Panc1 (cell line): Measurements from ENCODE around the gene MAPK7. TPM values are rescaled to one million over a fixed set of nuclear protein-coding genes. Genes with fewer than 3 reads are reported as not detected.

ENCODE experiments used
- ATAC-seq: fragments of 200-7000 bp; cut with Tn5 transposase; 2 replicates; pipeline ENCODE4 v1.9.1; 2020; ENCODE audit warnings: mild to moderate bottlenecking, moderate library complexity
- Bru-seq: library from RNA; stranded (reverse); fragments of 400-500 nt; gene quantifications from one replicate; lab custom pipeline; 2021; lab: Mats Ljungman, UMichigan
- BruChase-seq, 2 experiments: library from RNA; stranded (reverse); fragments of 400-500 nt; gene quantifications; one replicate each; lab custom pipeline; 2021; lab: Mats Ljungman, UMichigan
- BruUV-seq: library from RNA; stranded (reverse); fragments of 400-500 nt; replicated peaks from 2 replicates; lab custom pipeline; 2021; lab: Mats Ljungman, UMichigan
- CTCF ChIA-PET: fragments of 300-600 bp; sonication (Branson Sonifier 250); formaldehyde crosslinking; loops from one replicate; lab custom pipeline; 2022; ENCODE audit warnings: antibody characterized with exemption; lab: Charles Lee
- POLR2A ChIA-PET: fragments of 300-600 bp; sonication (Branson Sonifier 250); formaldehyde crosslinking; loops from one replicate; lab custom pipeline; 2022; ENCODE audit warnings: antibody characterized with exemption; lab: Charles Lee
- DNase-seq: peaks from one replicate; pipeline ENCODE4 v3.0.0-alpha.2; 2010; ENCODE audit warnings: low read depth, low spot score
- H3K27ac ChIP-seq: 2 replicates; pipeline ENCODE4 v1.5.1; 2011; ENCODE audit warnings: mild to moderate bottlenecking, low read length, inconsistent platforms
- H3K27me3 ChIP-seq: fragments of 200-500 bp; sonication (Bioruptor generic); 2 replicates; pipeline ENCODE4 v1.6.0; 2014; ENCODE audit warnings: low read length, inconsistent platforms; ENCODE audit not compliant: control insufficient read depth, insufficient read depth
- H3K36me3 ChIP-seq: fragments of 200-500 bp; sonication (Bioruptor generic); 2 replicates; pipeline ENCODE4 v1.5.1; 2014; ENCODE audit warnings: inconsistent platforms, mild to moderate bottlenecking, low read length, moderate library complexity; ENCODE audit not compliant: control insufficient read depth, insufficient read depth
- H3K4me1 ChIP-seq: 2 replicates; pipeline ENCODE4 v1.5.1; 2011; ENCODE audit warnings: inconsistent platforms, mild to moderate bottlenecking, low read length, moderate library complexity; ENCODE audit not compliant: control insufficient read depth, insufficient read depth
- H3K4me3 ChIP-seq, 2 experiments: 2 replicates each; pipeline ENCODE4 v1.5.1; 2011 to 2012; ENCODE audit warnings: low read depth in 2 of 2, low read length in 2 of 2, mild to moderate bottlenecking in 2 of 2, inconsistent platforms in 1 of 2, moderate library complexity in 1 of 2
- H3K9me3 ChIP-seq: fragments of 200-500 bp; sonication (Bioruptor generic); 2 replicates; pipeline ENCODE4 v1.5.1; 2014; ENCODE audit warnings: low read depth, mild to moderate bottlenecking, inconsistent platforms, low read length, moderate library complexity; ENCODE audit not compliant: control insufficient read depth, insufficient read depth
- CTCF ChIP-seq: fragments of 450-650 bp; IDR thresholded peaks from 2 replicates; pipeline ENCODE4 v1.5.1; 2017; ENCODE audit warnings: mild to moderate bottlenecking
- POLR2AphosphoS5 ChIP-seq: IDR thresholded peaks from 2 replicates; pipeline ENCODE4 v1.6.1; 2012; ENCODE audit warnings: mild to moderate bottlenecking, low read depth, low read length, moderate library complexity
- REST ChIP-seq, 2 experiments: IDR thresholded peaks; 2 replicates each; pipeline ENCODE4 v1.6.1; 2011 to 2012; ENCODE audit warnings: low read depth in 2 of 2, control low read depth in 1 of 2, low read length in 1 of 2, mild to moderate bottlenecking in 1 of 2, moderate library complexity in 1 of 2; ENCODE audit not compliant: insufficient read depth in 1 of 2
- SIN3A ChIP-seq: IDR thresholded peaks from 2 replicates; pipeline ENCODE4 v1.6.1; 2012; ENCODE audit warnings: low read depth, mild to moderate bottlenecking, low read length, moderate library complexity, borderline replicate concordance; ENCODE audit not compliant: insufficient read depth
- TCF7L2 ChIP-seq: IDR thresholded peaks from 2 replicates; pipeline ENCODE4 v1.6.1; 2011; ENCODE audit warnings: mild to moderate bottlenecking, low read depth, low read length, inconsistent platforms
- in situ Hi-C: cut with HindIII; loops from 2 replicates; pipeline ENCODE4 v1.10.0; 2016; ENCODE audit warnings: low sequenced_read_pairs, low pct_unique_long_range_greater_than_20kb
- intact Hi-C: fragments of 100-400 bp; cut with micrococcal nuclease; formaldehyde crosslinking; loops from one replicate; pipeline ENCODE4 v1.10.0; 2022; ENCODE audit not compliant: unreplicated experiment
- long read RNA-seq: library from polyadenylated mRNA; unstranded; transcript quantifications from one replicate; pipeline ENCODE4 v2.0.0, GENCODE V29; 2021; ENCODE audit not compliant: unreplicated experiment
- polyA plus RNA-seq: library from polyadenylated mRNA; unstranded; fragments of >200 nt; gene quantifications from one replicate; pipeline ENCODE4 v1.2.1, GENCODE V29; 2012; ENCODE audit warnings: missing spikeins; ENCODE audit not compliant: insufficient read length
- total RNA-seq: library from RNA; stranded (reverse); gene quantifications from one replicate; pipeline ENCODE4 v1.2.1, GENCODE V29; 2021; ENCODE audit not compliant: unreplicated experiment

MAPK7 gene
- total RNA-seq (28.9 TPM), Bru-seq, nascent RNA (percentile 57 among the genes with signal in this experiment), BruChase-seq, experiment 1, labeled RNA remaining after a 2-hour chase (percentile 73 among the genes with signal in this experiment), BruChase-seq, experiment 2, labeled RNA remaining after a 6-hour chase (percentile 62 among the genes with signal in this experiment)
- polyA plus RNA-seq: 21.5 TPM
- long read RNA-seq, full-length matches to known transcripts: 14 of 27 reads
- long read RNA-seq, partial matches to known transcripts: 4 of 27 reads
- long read RNA-seq, other reads (novel, unspliced or antisense): 9 of 27 reads

- no peak for TF ChIP-seq CTCF
- no peak for TF ChIP-seq TCF7L2
- no peak for TF ChIP-seq REST (IDR thresholded peaks at IDR 0.05; ENCODE audit: insufficient read depth in 1 of 2, low read depth in 2 of 2, low read length in 1 of 2)
- TF ChIP-seq POLR2AphosphoS5: no peak
- TF ChIP-seq SIN3A: no peak
- ChIA-PET CTCF (interaction anchor here (1.2 kb wide), 1 partner anchor 16 kb away, joined by 6 read pairs; the partner anchor contains the start of gene B9D1), POLR2A (interaction anchor here (0.6 to 1.2 kb wide), 3 partner anchors 17 to 18 kb away, joined by 3 to 6 read pairs (median 3); no protein-coding TSS in a partner anchor)
- no TSS peak for BruUV-seq
- Histone ChIP-seq H3K27ac (peak within 1 kb of the TSS; percentile 93), H3K27me3 (no peaks in the 10 kb centered on the region), H3K9me3 (no peaks in the 10 kb centered on the region), H3K4me3 (peak within 1 kb of the TSS; percentile 78 to 83), H3K36me3 (peaks cover 6% of the 10 kb centered on the region), H3K4me1 (no peaks in the 10 kb centered on the region; the same call in 1 of the 2 replicates)
- in situ Hi-C loops: no loop called here
- ATAC-seq: peak; percentile 20
- DNase-seq: no peak
- intact Hi-C loops: loop anchor here (5.0 kb wide), 1 partner anchor 69 kb away; no protein-coding TSS in a partner anchor
Observed at GRCh38 chr17:19378416-19379360, at the start of gene MAPK7. MAPK7 (plus strand) TSS chr17:19378498; CDS start chr17:19378901, 403 bp downstream.

- TF ChIP-seq TCF7L2: no peak
- no peak for TF ChIP-seq SIN3A
- no peak for TF ChIP-seq CTCF
- no peak for TF ChIP-seq POLR2AphosphoS5
- no peak for TF ChIP-seq REST (IDR thresholded peaks at IDR 0.05; ENCODE audit: insufficient read depth in 1 of 2, low read depth in 2 of 2, low read length in 1 of 2)
- no peak overlapping the region for H3K27ac ChIP-seq
- ATAC-seq (no peak), DNase-seq (no peak)
- POLR2A ChIA-PET: interaction anchor here (0.5 kb wide), 1 partner anchor 10 kb away, joined by 4 read pairs; no protein-coding TSS in a partner anchor
- CTCF ChIA-PET: no interaction called here
- H3K36me3 ChIP-seq: no peaks in the 10 kb centered on the region
- H3K4me1 ChIP-seq: no peaks in the 10 kb centered on the region
- intact Hi-C loops (no loop called here), in situ Hi-C loops (no loop called here)
- H3K4me3 ChIP-seq: no peak overlapping the region
- peaks cover 5% of the 10 kb centered on the region; the same call in 1 of the 2 replicates for H3K9me3 ChIP-seq
- H3K27me3 ChIP-seq: no peaks in the 10 kb centered on the region
- no TSS peak for BruUV-seq
Observed at GRCh38 chr17:19329136-19329535, 49.2 kb upstream of the MAPK7 start.
